Measurements from ENCODE around the gene RNF130. TPM values are rescaled to one million over a fixed set of nuclear protein-coding genes. Genes with fewer than 3 reads are reported as not detected.

Gene RNF130
- total and polyA plus RNA-seq, 2 of the 13 experiments (the other 11 are each of a cell fraction or from before 2014, with no cell fraction given) = 28.2 to 28.3 TPM

DNA sequence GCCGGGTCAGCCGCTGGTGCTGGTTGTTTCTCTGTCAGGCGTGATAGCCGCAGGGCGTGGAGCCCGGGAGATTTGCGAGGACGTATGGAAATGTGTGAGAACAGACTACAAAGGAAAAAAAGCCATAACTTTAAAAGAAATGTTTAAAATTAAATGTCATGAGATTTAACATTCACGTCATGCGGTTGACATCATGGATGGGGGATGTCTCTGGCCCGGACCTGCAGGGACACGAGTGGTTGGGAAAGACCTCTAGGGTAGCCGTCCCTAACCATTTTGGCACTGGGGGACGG, 643 bp upstream of the RNF130 start (continued):
- TF ChIP-seq, protein P1, sequence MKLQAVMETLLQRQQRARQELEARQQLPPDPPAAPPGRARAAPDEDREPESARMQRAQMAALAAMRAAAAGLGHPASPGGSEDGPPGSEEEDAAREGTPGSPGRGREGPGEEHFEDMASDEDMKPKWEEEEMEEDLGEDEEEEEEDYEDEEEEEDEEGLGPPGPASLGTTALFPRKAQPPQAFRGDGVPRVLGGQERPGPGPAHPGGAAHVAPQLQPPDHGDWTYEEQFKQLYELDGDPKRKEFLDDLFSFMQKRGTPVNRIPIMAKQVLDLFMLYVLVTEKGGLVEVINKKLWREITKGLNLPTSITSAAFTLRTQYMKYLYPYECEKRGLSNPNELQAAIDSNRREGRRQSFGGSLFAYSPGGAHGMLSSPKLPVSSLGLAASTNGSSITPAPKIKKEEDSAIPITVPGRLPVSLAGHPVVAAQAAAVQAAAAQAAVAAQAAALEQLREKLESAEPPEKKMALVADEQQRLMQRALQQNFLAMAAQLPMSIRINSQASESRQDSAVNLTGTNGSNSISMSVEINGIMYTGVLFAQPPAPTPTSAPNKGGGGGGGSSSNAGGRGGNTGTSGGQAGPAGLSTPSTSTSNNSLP (IDR thresholded peaks at IDR 0.05; ENCODE audit: low read depth, low read length) = no peak
- TF ChIP-seq, protein P2, sequence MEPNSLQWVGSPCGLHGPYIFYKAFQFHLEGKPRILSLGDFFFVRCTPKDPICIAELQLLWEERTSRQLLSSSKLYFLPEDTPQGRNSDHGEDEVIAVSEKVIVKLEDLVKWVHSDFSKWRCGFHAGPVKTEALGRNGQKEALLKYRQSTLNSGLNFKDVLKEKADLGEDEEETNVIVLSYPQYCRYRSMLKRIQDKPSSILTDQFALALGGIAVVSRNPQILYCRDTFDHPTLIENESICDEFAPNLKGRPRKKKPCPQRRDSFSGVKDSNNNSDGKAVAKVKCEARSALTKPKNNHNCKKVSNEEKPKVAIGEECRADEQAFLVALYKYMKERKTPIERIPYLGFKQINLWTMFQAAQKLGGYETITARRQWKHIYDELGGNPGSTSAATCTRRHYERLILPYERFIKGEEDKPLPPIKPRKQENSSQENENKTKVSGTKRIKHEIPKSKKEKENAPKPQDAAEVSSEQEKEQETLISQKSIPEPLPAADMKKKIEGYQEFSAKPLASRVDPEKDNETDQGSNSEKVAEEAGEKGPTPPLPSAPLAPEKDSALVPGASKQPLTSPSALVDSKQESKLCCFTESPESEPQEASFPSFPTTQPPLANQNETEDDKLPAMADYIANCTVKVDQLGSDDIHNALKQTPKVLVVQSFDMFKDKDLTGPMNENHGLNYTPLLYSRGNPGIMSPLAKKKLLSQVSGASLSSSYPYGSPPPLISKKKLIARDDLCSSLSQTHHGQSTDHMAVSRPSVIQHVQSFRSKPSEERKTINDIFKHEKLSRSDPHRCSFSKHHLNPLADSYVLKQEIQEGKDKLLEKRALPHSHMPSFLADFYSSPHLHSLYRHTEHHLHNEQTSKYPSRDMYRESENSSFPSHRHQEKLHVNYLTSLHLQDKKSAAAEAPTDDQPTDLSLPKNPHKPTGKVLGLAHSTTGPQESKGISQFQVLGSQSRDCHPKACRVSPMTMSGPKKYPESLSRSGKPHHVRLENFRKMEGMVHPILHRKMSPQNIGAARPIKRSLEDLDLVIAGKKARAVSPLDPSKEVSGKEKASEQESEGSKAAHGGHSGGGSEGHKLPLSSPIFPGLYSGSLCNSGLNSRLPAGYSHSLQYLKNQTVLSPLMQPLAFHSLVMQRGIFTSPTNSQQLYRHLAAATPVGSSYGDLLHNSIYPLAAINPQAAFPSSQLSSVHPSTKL (CRISPR knock-in tag; IDR thresholded peaks at IDR 0.05) = no peak
- peak; percentile 63; the same call in 1 of the 2 replicates for TF ChIP-seq MYNN (CRISPR knock-in tag; IDR thresholded peaks at IDR 0.05; ENCODE audit: low read depth)
- no peak for TF ChIP-seq KDM6A (CRISPR knock-in tag; IDR thresholded peaks at IDR 0.05; ENCODE audit: low read depth)
- TF ChIP-seq HOXA5 (CRISPR knock-in tag; IDR thresholded peaks at IDR 0.05) = no peak
- TF ChIP-seq ZFP90 (CRISPR knock-in tag; IDR thresholded peaks at IDR 0.05; ENCODE audit: borderline replicate concordance) = no peak
- TF ChIP-seq SIN3A (IDR thresholded peaks at IDR 0.05; ENCODE audit: borderline replicate concordance, low read depth, low read length) = no peak
- TF ChIP-seq, protein P3, sequence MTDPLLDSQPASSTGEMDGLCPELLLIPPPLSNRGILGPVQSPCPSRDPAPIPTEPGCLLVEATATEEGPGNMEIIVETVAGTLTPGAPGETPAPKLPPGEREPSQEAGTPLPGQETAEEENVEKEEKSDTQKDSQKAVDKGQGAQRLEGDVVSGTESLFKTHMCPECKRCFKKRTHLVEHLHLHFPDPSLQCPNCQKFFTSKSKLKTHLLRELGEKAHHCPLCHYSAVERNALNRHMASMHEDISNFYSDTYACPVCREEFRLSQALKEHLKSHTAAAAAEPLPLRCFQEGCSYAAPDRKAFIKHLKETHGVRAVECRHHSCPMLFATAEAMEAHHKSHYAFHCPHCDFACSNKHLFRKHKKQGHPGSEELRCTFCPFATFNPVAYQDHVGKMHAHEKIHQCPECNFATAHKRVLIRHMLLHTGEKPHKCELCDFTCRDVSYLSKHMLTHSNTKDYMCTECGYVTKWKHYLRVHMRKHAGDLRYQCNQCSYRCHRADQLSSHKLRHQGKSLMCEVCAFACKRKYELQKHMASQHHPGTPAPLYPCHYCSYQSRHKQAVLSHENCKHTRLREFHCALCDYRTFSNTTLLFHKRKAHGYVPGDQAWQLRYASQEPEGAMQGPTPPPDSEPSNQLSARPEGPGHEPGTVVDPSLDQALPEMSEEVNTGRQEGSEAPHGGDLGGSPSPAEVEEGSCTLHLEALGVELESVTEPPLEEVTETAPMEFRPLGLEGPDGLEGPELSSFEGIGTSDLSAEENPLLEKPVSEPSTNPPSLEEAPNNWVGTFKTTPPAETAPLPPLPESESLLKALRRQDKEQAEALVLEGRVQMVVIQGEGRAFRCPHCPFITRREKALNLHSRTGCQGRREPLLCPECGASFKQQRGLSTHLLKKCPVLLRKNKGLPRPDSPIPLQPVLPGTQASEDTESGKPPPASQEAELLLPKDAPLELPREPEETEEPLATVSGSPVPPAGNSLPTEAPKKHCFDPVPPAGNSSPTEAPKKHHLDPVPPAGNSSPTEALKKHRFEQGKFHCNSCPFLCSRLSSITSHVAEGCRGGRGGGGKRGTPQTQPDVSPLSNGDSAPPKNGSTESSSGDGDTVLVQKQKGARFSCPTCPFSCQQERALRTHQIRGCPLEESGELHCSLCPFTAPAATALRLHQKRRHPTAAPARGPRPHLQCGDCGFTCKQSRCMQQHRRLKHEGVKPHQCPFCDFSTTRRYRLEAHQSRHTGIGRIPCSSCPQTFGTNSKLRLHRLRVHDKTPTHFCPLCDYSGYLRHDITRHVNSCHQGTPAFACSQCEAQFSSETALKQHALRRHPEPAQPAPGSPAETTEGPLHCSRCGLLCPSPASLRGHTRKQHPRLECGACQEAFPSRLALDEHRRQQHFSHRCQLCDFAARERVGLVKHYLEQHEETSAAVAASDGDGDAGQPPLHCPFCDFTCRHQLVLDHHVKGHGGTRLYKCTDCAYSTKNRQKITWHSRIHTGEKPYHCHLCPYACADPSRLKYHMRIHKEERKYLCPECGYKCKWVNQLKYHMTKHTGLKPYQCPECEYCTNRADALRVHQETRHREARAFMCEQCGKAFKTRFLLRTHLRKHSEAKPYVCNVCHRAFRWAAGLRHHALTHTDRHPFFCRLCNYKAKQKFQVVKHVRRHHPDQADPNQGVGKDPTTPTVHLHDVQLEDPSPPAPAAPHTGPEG (CRISPR knock-in tag; IDR thresholded peaks at IDR 0.05) = no peak
- TF ChIP-seq, protein P4, sequence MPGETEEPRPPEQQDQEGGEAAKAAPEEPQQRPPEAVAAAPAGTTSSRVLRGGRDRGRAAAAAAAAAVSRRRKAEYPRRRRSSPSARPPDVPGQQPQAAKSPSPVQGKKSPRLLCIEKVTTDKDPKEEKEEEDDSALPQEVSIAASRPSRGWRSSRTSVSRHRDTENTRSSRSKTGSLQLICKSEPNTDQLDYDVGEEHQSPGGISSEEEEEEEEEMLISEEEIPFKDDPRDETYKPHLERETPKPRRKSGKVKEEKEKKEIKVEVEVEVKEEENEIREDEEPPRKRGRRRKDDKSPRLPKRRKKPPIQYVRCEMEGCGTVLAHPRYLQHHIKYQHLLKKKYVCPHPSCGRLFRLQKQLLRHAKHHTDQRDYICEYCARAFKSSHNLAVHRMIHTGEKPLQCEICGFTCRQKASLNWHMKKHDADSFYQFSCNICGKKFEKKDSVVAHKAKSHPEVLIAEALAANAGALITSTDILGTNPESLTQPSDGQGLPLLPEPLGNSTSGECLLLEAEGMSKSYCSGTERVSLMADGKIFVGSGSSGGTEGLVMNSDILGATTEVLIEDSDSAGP (CRISPR knock-in tag; IDR thresholded peaks at IDR 0.05; ENCODE audit: borderline replicate concordance) = no peak; the same call in 1 of the 2 replicates
- no peak for TF ChIP-seq SMC3 (IDR thresholded peaks at IDR 0.05; ENCODE audit: low read length)
- peak; percentile 88 for TF ChIP-seq GLI4 (CRISPR knock-in tag; IDR thresholded peaks at IDR 0.05; ENCODE audit: borderline replicate concordance)
- no peak for TF ChIP-seq HMGA1 (CRISPR knock-in tag; conservative IDR thresholded peaks at IDR 0.05)
- peak; percentile 10 for TF ChIP-seq XRCC5 (optimal IDR thresholded peaks at IDR 0.05; ENCODE audit: low read length)
- TF ChIP-seq, protein P5, sequence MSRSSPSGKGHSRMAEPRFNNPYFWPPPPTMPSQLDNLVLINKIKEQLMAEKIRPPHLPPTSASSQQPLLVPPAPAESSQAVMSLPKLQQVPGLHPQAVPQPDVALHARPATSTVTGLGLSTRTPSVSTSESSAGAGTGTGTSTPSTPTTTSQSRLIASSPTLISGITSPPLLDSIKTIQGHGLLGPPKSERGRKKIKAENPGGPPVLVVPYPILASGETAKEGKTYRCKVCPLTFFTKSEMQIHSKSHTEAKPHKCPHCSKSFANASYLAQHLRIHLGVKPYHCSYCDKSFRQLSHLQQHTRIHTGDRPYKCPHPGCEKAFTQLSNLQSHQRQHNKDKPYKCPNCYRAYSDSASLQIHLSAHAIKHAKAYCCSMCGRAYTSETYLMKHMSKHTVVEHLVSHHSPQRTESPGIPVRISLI (CRISPR knock-in tag; IDR thresholded peaks at IDR 0.05; ENCODE audit: borderline replicate concordance) = no peak
- no peak for TF ChIP-seq ZFP82 (CRISPR knock-in tag; IDR thresholded peaks at IDR 0.05; ENCODE audit: borderline replicate concordance)
